Thoracic aorta (tissue), 2 donors: ENCODE results near the gene RPS15. TPM values are rescaled to one million over a fixed set of nuclear protein-coding genes. Genes with fewer than 3 reads are reported as not detected.
"Not testable (repeated sequence)": the region's sequence is repeated elsewhere in the genome, so short reads cannot be mapped to it uniquely, and the experiment has no call there.

Experiments
- ATAC-seq: fragments of 150-250 bp; one replicate; pipeline ENCODE4 v1.8.0; 2017; ENCODE audit warnings: low read depth; ENCODE audit not compliant: insufficient number of reproducible peaks, low FRiP score
- DNase-seq: peaks from one replicate; pipeline ENCODE4 v3.0.0-alpha.2; 2020; ENCODE audit warnings: low spot score
- H3K27ac ChIP-seq, 2 donors: fragments of 200-600 bp; sonication (generic); 1 replicate in 1 of 2; 2 replicates in 1 of 2; pipeline ENCODE4 v1.5.1; 2016; ENCODE audit warnings: mild to moderate bottlenecking in 2 of 2, moderate library complexity in 2 of 2
- H3K27me3 ChIP-seq: fragments of 200-600 bp; sonication (generic); replicated peaks from 2 replicates; pipeline ENCODE4 v1.6.0; 2016; ENCODE audit warnings: mild to moderate bottlenecking; ENCODE audit not compliant: insufficient read depth
- H3K36me3 ChIP-seq: fragments of 200-600 bp; sonication (generic); one replicate; pipeline ENCODE4 v1.5.1; 2016
- H3K4me1 ChIP-seq, 2 donors: fragments of 200-600 bp; sonication (generic); 1 replicate in 1 of 2; 2 replicates in 1 of 2; pipeline versions ENCODE4 v1.5.1 to v1.6.0; 2016; ENCODE audit warnings: low read depth in 2 of 2, mild to moderate bottlenecking in 1 of 2; ENCODE audit not compliant: control insufficient read depth in 1 of 2
- H3K4me3 ChIP-seq: fragments of 200-600 bp; sonication (generic); 2 replicates; pipeline ENCODE4 v1.5.1; 2016; ENCODE audit warnings: mild to moderate bottlenecking
- H3K9me3 ChIP-seq: fragments of 200-600 bp; sonication (generic); 2 replicates; pipeline ENCODE4 v1.5.1; 2016
- total RNA-seq, 2 donors: library from RNA; depleted of rRNA; stranded (reverse); fragments of >200 nt; gene quantifications; one replicate each; pipeline versions ENCODE4 v1.1.0 to v1.2.3, GENCODE V29; 2016
- TF ChIP-seq, protein P1 (sequence below): fragments of 200-600 bp; sonication (generic); IDR thresholded peaks from one replicate; pipeline ENCODE4 v1.5.1; 2019; ENCODE audit warnings: antibody characterized with exemption

The RPS15 gene
- total RNA-seq, 2 donors from 2014 or later: 1,512 to 2,119 TPM

DNA sequence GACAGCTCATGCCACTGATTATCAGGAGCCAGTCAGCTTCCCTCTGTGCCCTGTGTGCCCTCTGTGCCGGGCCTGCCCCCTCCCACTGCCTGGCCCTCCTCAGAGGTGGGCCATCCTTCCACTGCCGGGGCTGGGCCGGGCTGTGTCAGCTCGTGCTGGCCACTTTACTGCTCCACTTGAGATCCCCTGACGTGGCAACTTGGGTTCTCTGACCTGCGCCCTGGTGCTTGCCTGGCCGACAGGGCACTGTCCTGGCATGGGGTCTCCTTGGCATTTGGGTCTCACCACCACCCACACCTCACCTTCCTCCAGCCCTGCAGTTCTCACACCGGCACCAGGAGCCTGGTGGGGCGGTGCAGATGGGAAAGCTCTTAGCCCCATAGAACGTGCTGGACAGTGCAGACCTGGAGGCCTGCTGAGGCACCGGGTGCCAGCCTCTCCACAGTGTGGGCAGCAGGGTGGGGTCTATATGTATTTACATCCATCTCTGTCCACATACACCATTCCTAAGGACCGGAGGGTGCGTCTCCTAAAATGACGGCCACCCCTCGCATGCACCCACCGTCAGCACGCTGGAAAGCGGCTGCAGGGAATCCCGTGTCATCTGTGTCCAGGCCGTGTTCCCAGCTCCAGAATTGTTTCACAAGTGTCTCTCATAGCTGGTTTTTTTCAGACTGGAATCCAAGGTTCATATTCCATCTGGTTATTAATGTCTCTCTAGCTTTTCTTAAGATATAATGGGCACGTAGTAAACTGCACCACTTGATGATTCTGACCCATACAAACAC is 19.1 kb upstream of the RPS15 start:
- no peaks in the 10 kb centered on the region for H3K9me3 ChIP-seq
- no peak overlapping the region for H3K4me3 ChIP-seq
- H3K27me3 ChIP-seq: no peaks in the 10 kb centered on the region
- DNase-seq (no peak), ATAC-seq (no peak)
- H3K4me1 ChIP-seq: peaks cover 20 to 33% of the 10 kb centered on the region in 2 donors
- no peak overlapping the region for H3K27ac ChIP-seq
- TF ChIP-seq, protein P1, sequence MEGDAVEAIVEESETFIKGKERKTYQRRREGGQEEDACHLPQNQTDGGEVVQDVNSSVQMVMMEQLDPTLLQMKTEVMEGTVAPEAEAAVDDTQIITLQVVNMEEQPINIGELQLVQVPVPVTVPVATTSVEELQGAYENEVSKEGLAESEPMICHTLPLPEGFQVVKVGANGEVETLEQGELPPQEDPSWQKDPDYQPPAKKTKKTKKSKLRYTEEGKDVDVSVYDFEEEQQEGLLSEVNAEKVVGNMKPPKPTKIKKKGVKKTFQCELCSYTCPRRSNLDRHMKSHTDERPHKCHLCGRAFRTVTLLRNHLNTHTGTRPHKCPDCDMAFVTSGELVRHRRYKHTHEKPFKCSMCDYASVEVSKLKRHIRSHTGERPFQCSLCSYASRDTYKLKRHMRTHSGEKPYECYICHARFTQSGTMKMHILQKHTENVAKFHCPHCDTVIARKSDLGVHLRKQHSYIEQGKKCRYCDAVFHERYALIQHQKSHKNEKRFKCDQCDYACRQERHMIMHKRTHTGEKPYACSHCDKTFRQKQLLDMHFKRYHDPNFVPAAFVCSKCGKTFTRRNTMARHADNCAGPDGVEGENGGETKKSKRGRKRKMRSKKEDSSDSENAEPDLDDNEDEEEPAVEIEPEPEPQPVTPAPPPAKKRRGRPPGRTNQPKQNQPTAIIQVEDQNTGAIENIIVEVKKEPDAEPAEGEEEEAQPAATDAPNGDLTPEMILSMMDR: no peak
- H3K36me3 ChIP-seq: peaks cover 58% of the 10 kb centered on the region

- H3K4me3 ChIP-seq, H3K9me3 ChIP-seq, ATAC-seq, DNase-seq, H3K27ac ChIP-seq, H3K27me3 ChIP-seq: not testable (repeated sequence)
- Histone ChIP-seq H3K4me1 (peaks cover 16 to 30% of the 10 kb centered on the region in 2 donors), H3K36me3 (peaks cover 64% of the 10 kb centered on the region)
These were observed 18.1 kb upstream of the RPS15 start for GRCh38 chr19:1420085-1420484.

GRCh38 chr19:1420590-1420989 is 17.6 kb upstream of the RPS15 start:
- DNase-seq (no peak), ATAC-seq (no peak)
- peaks cover 67% of the 10 kb centered on the region for H3K36me3 ChIP-seq
- no peaks in the 10 kb centered on the region for H3K27me3 ChIP-seq
- no peak overlapping the region for H3K27ac ChIP-seq
- H3K4me1 ChIP-seq: peaks cover 15 to 25% of the 10 kb centered on the region in 2 donors
- TF ChIP-seq, protein P1: no peak
- no peaks in the 10 kb centered on the region for H3K9me3 ChIP-seq
- no peak overlapping the region for H3K4me3 ChIP-seq

DNA sequence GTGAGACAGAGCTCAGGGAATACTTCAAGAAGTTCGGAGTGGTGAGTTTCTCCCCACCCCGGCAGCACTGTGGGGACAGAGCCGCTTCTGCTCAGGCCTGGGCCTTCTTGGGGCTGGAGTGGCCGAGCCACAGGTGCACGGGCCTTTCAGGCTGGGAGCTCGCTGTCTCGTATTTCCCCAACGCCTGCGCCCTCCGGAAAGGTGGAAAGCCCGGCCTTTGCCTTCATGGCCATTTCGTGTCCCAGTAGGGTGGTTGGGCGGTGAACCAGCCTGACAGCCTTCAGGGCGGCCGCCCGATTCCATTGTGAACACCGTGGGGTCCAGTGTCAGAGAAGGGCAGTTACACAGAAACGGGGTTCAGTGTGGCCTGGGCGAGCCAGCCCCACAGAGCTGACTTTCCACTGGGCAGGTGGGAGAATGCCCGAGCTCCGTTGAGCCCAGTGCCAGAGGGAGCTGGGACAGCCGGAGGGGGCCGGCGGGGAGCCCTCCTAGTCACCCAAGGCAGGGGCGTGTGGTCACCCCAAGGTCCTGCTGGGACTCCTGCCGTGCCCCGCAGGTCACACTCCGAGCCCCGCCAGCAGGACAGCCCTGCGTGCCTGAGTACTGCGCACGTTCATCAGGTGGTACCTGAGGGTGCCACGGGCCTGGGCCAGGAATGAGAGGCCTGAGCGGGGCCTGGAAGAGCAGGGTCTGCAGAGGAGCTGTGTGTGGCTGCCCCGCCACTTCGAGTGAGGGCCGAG is 16.8 kb upstream of the RPS15 start:
- Histone ChIP-seq H3K27ac (no peak overlapping the region), H3K4me1 (peaks cover 7 to 17% of the 10 kb centered on the region in 2 donors), H3K9me3 (no peaks in the 10 kb centered on the region), H3K36me3 (peaks cover 67% of the 10 kb centered on the region), H3K4me3 (no peak overlapping the region), H3K27me3 (no peaks in the 10 kb centered on the region)
- ATAC-seq (no peak), DNase-seq (no peak)
- TF ChIP-seq, protein P1: no peak

GRCh38 chr19:1421958-1422305 is 16.3 kb upstream of the RPS15 start:
- Histone ChIP-seq H3K36me3 (peaks cover 67% of the 10 kb centered on the region), H3K4me1 (peaks cover 2 to 11% of the 10 kb centered on the region in 2 donors), H3K4me3 (no peak overlapping the region), H3K27ac (no peak overlapping the region), H3K9me3 (no peaks in the 10 kb centered on the region), H3K27me3 (no peaks in the 10 kb centered on the region)
- DNase-seq (no peak), ATAC-seq (no peak)
- TF ChIP-seq, protein P1: no peak
